Activated naive CD4-positive, alpha-beta T cell treated with anti-CD3 and anti-CD28 coated beads, Interleukin-2, amount 10 ng/mL, durations not matched to agents 7 days and 5 days (primary cell): ENCODE results near the gene HUWE1.
"Not testable (repeated sequence)": the region's sequence is repeated elsewhere in the genome, so short reads cannot be mapped to it uniquely, and the experiment has no call there.

Experiments
- CTCF ChIA-PET: fragments of 350-600 bp; sonication (Branson Sonifier 250); formaldehyde crosslinking; loops from one replicate; lab custom pipeline; 2021; ENCODE audit warnings: antibody characterized with exemption; lab: Charles Lee
- DNase-seq: peaks from one replicate; pipeline ENCODE4 v3.0.0-alpha.2; 2020
- H3K27ac Mint-ChIP-seq: one replicate; pipeline ENCODE4 v1.8.0; 2021; ENCODE audit warnings: mild to moderate bottlenecking, moderate library complexity, mixed read lengths
- H3K27me3 Mint-ChIP-seq: one replicate; pipeline ENCODE4 v1.8.0; 2021; ENCODE audit warnings: mild to moderate bottlenecking, mixed read lengths
- H3K36me3 Mint-ChIP-seq: one replicate; pipeline ENCODE4 v1.8.0; 2021; ENCODE audit warnings: mixed read lengths
- H3K4me1 Mint-ChIP-seq: one replicate; pipeline ENCODE4 v1.8.0; 2021; ENCODE audit warnings: mixed read lengths
- H3K4me3 Mint-ChIP-seq: one replicate; pipeline ENCODE4 v1.8.0; 2021; ENCODE audit warnings: mild to moderate bottlenecking, moderate library complexity, mixed read lengths
- H3K9me3 Mint-ChIP-seq: one replicate; pipeline ENCODE4 v1.8.0; 2021; ENCODE audit warnings: mixed read lengths

HUWE1 gene

GRCh38 chrX:53686151-53686885 lies at the start of gene HUWE1:
HUWE1 (minus strand) TSS chrX:53686719; CDS start chrX:53654107, 32,612 bp downstream.
- CTCF ChIA-PET, result interaction anchor here (1.8 to 1.9 kb wide), 2 partner anchors 28 to 30 kb away, joined by 4 to 7 read pairs; no protein-coding TSS in a partner anchor
- H3K36me3 Mint-ChIP-seq, result peaks cover 17% of the 10 kb centered on the region

GRCh38 chrX:53732797-53733196 lies 46.3 kb upstream of the HUWE1 start:
- no peak for DNase-seq
- Mint-ChIP-seq H3K4me3 (peak overlapping the region; percentile 33), H3K27ac (peak overlapping the region; percentile 92), H3K27me3 (no peaks in the 10 kb centered on the region), H3K36me3 (no peaks in the 10 kb centered on the region), H3K4me1 (peaks cover 50% of the 10 kb centered on the region), H3K9me3 (peaks cover 4% of the 10 kb centered on the region)
- CTCF ChIA-PET, result no interaction called here

More at GRCh38 chrX:53686151-53686885, at the start of gene HUWE1:
- Mint-ChIP-seq H3K9me3 (no peaks in the 10 kb centered on the region), H3K4me1 (peaks cover 21% of the 10 kb centered on the region), H3K27me3 (no peaks in the 10 kb centered on the region), H3K4me3 (peak within 1 kb of the TSS; percentile 92), H3K27ac (peak within 1 kb of the TSS; percentile 99)
- DNase-seq, result peak; percentile 88

GRCh38 chrX:53729751-53730150 lies 43.2 kb upstream of the HUWE1 start:
- DNase-seq, result no peak
- H3K4me1 Mint-ChIP-seq, result peaks cover 51% of the 10 kb centered on the region

GRCh38 chrX:53728506-53728905 lies 42.0 kb upstream of the HUWE1 start:
- CTCF ChIA-PET, result no interaction called here
- Mint-ChIP-seq H3K27ac (peak overlapping the region; percentile 60), H3K4me3 (no peak overlapping the region)

More at GRCh38 chrX:53729751-53730150, 43.2 kb upstream of the HUWE1 start:
- H3K27me3 Mint-ChIP-seq, result no peaks in the 10 kb centered on the region
- H3K36me3 Mint-ChIP-seq, result no peaks in the 10 kb centered on the region
- H3K27ac Mint-ChIP-seq, result no peak overlapping the region
- H3K9me3 Mint-ChIP-seq, result peaks cover 2% of the 10 kb centered on the region
- H3K4me3 Mint-ChIP-seq, result no peak overlapping the region
- CTCF ChIA-PET, result interaction anchor here (0.6 to 1.4 kb wide), 3 partner anchors 12 to 45 kb away, joined by 3 to 4 read pairs (median 4); no protein-coding TSS in a partner anchor

GRCh38 chrX:53724872-53725271 lies 38.4 kb upstream of the HUWE1 start:
- Mint-ChIP-seq H3K4me3 (no peak overlapping the region), H3K9me3 (no peaks in the 10 kb centered on the region), H3K36me3 (no peaks in the 10 kb centered on the region), H3K27ac (no peak overlapping the region), H3K4me1 (peaks cover 27% of the 10 kb centered on the region), H3K27me3 (no peaks in the 10 kb centered on the region)
- CTCF ChIA-PET, result no interaction called here
- no peak for DNase-seq

More at GRCh38 chrX:53728506-53728905, 42.0 kb upstream of the HUWE1 start:
- Mint-ChIP-seq H3K9me3 (peaks cover 2% of the 10 kb centered on the region), H3K27me3 (no peaks in the 10 kb centered on the region), H3K4me1 (peaks cover 40% of the 10 kb centered on the region), H3K36me3 (no peaks in the 10 kb centered on the region)
- DNase-seq, result no peak

- H3K9me3 Mint-ChIP-seq, result no peaks in the 10 kb centered on the region
Measured at GRCh38 chrX:53723381-53723780, 36.9 kb upstream of the HUWE1 start.

GRCh38 chrX:53721610-53722009 lies 35.1 kb upstream of the HUWE1 start:
- H3K36me3 Mint-ChIP-seq, DNase-seq, H3K27me3 Mint-ChIP-seq, CTCF ChIA-PET, H3K4me3 Mint-ChIP-seq, H3K9me3 Mint-ChIP-seq, H3K27ac Mint-ChIP-seq: not testable (repeated sequence)
- peaks cover 34% of the 10 kb centered on the region for H3K4me1 Mint-ChIP-seq

More at GRCh38 chrX:53723381-53723780, 36.9 kb upstream of the HUWE1 start:
- no peak for DNase-seq
- no peak overlapping the region for H3K4me3 Mint-ChIP-seq
- H3K4me1 Mint-ChIP-seq, result peaks cover 30% of the 10 kb centered on the region
- H3K36me3 Mint-ChIP-seq, result peaks cover under 1% of the 10 kb centered on the region
- no peaks in the 10 kb centered on the region for H3K27me3 Mint-ChIP-seq
- CTCF ChIA-PET, result no interaction called here
- no peak overlapping the region for H3K27ac Mint-ChIP-seq

- H3K27ac Mint-ChIP-seq, CTCF ChIA-PET, H3K9me3 Mint-ChIP-seq, DNase-seq, H3K36me3 Mint-ChIP-seq, H3K4me3 Mint-ChIP-seq, H3K27me3 Mint-ChIP-seq: not testable (repeated sequence)
- H3K4me1 Mint-ChIP-seq, result peaks cover 48% of the 10 kb centered on the region
Measured at GRCh38 chrX:53719666-53720065, 33.1 kb upstream of the HUWE1 start.

GRCh38 chrX:53718073-53718472 lies 31.6 kb upstream of the HUWE1 start:
- Mint-ChIP-seq H3K4me1 (peaks cover 62% of the 10 kb centered on the region), H3K9me3 (no peaks in the 10 kb centered on the region), H3K27me3 (no peaks in the 10 kb centered on the region), H3K27ac (peak overlapping the region; percentile 84), H3K36me3 (peaks cover 7% of the 10 kb centered on the region), H3K4me3 (no peak overlapping the region)
- DNase-seq, result no peak
- CTCF ChIA-PET, result interaction anchor here (1.3 kb wide), 1 partner anchor 12 kb away, joined by 4 read pairs; no protein-coding TSS in a partner anchor

- peaks cover 63% of the 10 kb centered on the region for H3K4me1 Mint-ChIP-seq
- H3K27me3 Mint-ChIP-seq, result no peaks in the 10 kb centered on the region
- H3K36me3 Mint-ChIP-seq, result peaks cover 7% of the 10 kb centered on the region
- H3K4me3 Mint-ChIP-seq, result no peak overlapping the region
- DNase-seq, result no peak
- H3K9me3 Mint-ChIP-seq, result no peaks in the 10 kb centered on the region
- CTCF ChIA-PET, result interaction anchor here (1.2 to 2.9 kb wide), 5 partner anchors 9 to 31 kb away, joined by 3 to 7 read pairs (median 4); partner anchors contain the start of gene HUWE1
- peak overlapping the region; percentile 99 for H3K27ac Mint-ChIP-seq
Measured at GRCh38 chrX:53717205-53717604, 30.7 kb upstream of the HUWE1 start.

- DNase-seq, result peak; percentile 70
- CTCF ChIA-PET, result interaction anchor here (1.2 to 2.9 kb wide), 5 partner anchors 8 to 30 kb away, joined by 3 to 7 read pairs (median 4); partner anchors contain the start of gene HUWE1
- H3K27me3 Mint-ChIP-seq, result no peaks in the 10 kb centered on the region
- H3K4me1 Mint-ChIP-seq, result peaks cover 68% of the 10 kb centered on the region
- H3K9me3 Mint-ChIP-seq, result no peaks in the 10 kb centered on the region
- H3K4me3 Mint-ChIP-seq, result peak overlapping the region; percentile 88
- peak overlapping the region; percentile 99 for H3K27ac Mint-ChIP-seq
- H3K36me3 Mint-ChIP-seq, result peaks cover 7% of the 10 kb centered on the region
Measured at GRCh38 chrX:53716328-53717088, 30.0 kb upstream of the HUWE1 start.

GRCh38 chrX:53715346-53715924 lies 28.9 kb upstream of the HUWE1 start:
- peaks cover 74% of the 10 kb centered on the region for H3K4me1 Mint-ChIP-seq

GRCh38 chrX:53714580-53715345 lies 28.2 kb upstream of the HUWE1 start:
- peak overlapping the region; percentile 99 for H3K27ac Mint-ChIP-seq
- peaks cover 69% of the 10 kb centered on the region for H3K4me1 Mint-ChIP-seq
- CTCF ChIA-PET, result interaction anchor here (0.6 to 2.9 kb wide), 8 partner anchors 19 to 36 kb away, joined by 3 to 8 read pairs (median 4); partner anchors contain the start of gene HUWE1
- no peaks in the 10 kb centered on the region for H3K27me3 Mint-ChIP-seq
- peak overlapping the region; percentile 88 for H3K4me3 Mint-ChIP-seq
- peak; percentile 75 for DNase-seq
- peaks cover 18% of the 10 kb centered on the region for H3K36me3 Mint-ChIP-seq
- peaks cover 2% of the 10 kb centered on the region for H3K9me3 Mint-ChIP-seq

More at GRCh38 chrX:53715346-53715924, 28.9 kb upstream of the HUWE1 start:
- Mint-ChIP-seq H3K27ac (peak overlapping the region; percentile 99), H3K4me3 (peak overlapping the region; percentile 88), H3K9me3 (peaks cover 2% of the 10 kb centered on the region), H3K27me3 (no peaks in the 10 kb centered on the region), H3K36me3 (peaks cover 11% of the 10 kb centered on the region)
- no peak for DNase-seq
- CTCF ChIA-PET, result interaction anchor here (0.6 to 2.9 kb wide), 9 partner anchors 18 to 36 kb away, joined by 3 to 8 read pairs (median 4); partner anchors contain the start of gene HUWE1
